ENCODE results near the gene EFNA5.

- TF ChIP-seq CTCF (IDR thresholded peaks at IDR 0.05): no peak
- TF ChIP-seq EP300 (IDR thresholded peaks at IDR 0.05): no peak
- no peak for TF ChIP-seq POLR2AphosphoS5 (IDR thresholded peaks at IDR 0.05)
- TF ChIP-seq POLR2A (IDR thresholded peaks at IDR 0.05; ENCODE audit: low read depth): no peak
Observed at GRCh38 chr5:107612541-107612940, 58.2 kb downstream of the EFNA5 start.
